OCI-LY1 (cell line): ENCODE data around the gene BRINP1.

Experiments
- H2AFZ ChIP-seq: fragments of 200-600 bp; sonication (generic), shearing (Covaris generic); 2 replicates; pipeline ENCODE4 v1.6.0; 2014; ENCODE audit warnings: antibody characterized with exemption, mild to moderate bottlenecking, low read length
- H3F3A ChIP-seq: fragments of 200-600 bp; sonication (generic), shearing (Covaris generic); 2 replicates; pipeline ENCODE4 v1.6.0; 2014; ENCODE audit warnings: mild to moderate bottlenecking, antibody characterized with exemption, low read length, moderate library complexity; ENCODE audit not compliant: insufficient read depth
- H3K27ac ChIP-seq: fragments of 200-600 bp; sonication (generic); 2 replicates; pipeline ENCODE4 v1.5.1; 2014; ENCODE audit warnings: low read length, mixed run types, mild to moderate bottlenecking, low read depth; ENCODE audit not compliant: poor library complexity, severe bottlenecking
- H3K27me3 ChIP-seq: fragments of 200-600 bp; sonication (generic); 2 replicates; pipeline ENCODE4 v1.6.0; 2014; ENCODE audit warnings: antibody characterized with exemption, mild to moderate bottlenecking, low read length, moderate library complexity; ENCODE audit not compliant: insufficient read depth
- H3K36me3 ChIP-seq: fragments of 200-600 bp; sonication (generic); 2 replicates; pipeline ENCODE4 v1.6.1; 2014; ENCODE audit warnings: mild to moderate bottlenecking, antibody characterized with exemption, low read length, moderate library complexity, mixed read lengths; ENCODE audit not compliant: insufficient read depth
- H3K4me1 ChIP-seq: fragments of 200-600 bp; sonication (generic); 2 replicates; pipeline ENCODE4 v1.5.1; 2014; ENCODE audit warnings: mild to moderate bottlenecking, low read length, moderate library complexity; ENCODE audit not compliant: insufficient read depth, severe bottlenecking
- H3K4me2 ChIP-seq: fragments of 200-600 bp; sonication (generic), shearing (Covaris generic); 2 replicates; pipeline ENCODE4 v1.6.1; 2014; ENCODE audit warnings: low read length
- H3K4me3 ChIP-seq: fragments of 200-600 bp; sonication (generic); 2 replicates; pipeline ENCODE4 v1.5.1; 2014; ENCODE audit warnings: low read length, low read depth, mild to moderate bottlenecking, mixed read lengths; ENCODE audit not compliant: poor library complexity, severe bottlenecking
- H3K79me2 ChIP-seq: fragments of 200-600 bp; shearing (Covaris generic); 2 replicates; pipeline ENCODE4 v1.6.1; 2016; ENCODE audit warnings: mixed run types, low read length, mixed read lengths; ENCODE audit not compliant: insufficient read depth
- H3K9ac ChIP-seq: fragments of 200-600 bp; sonication (generic), shearing (Covaris generic); 2 replicates; pipeline ENCODE4 v1.6.1; 2014; ENCODE audit warnings: mild to moderate bottlenecking, low read length, mixed read lengths
- H3K9me2 ChIP-seq: fragments of 200-600 bp; sonication (generic), shearing (Covaris generic); 2 replicates; pipeline ENCODE4 v1.6.1; 2014; ENCODE audit warnings: low read depth, mild to moderate bottlenecking, low read length, mixed read lengths
- H3K9me3 ChIP-seq: fragments of 200-600 bp; shearing (Covaris generic); 2 replicates; pipeline ENCODE4 v1.6.1; 2014; ENCODE audit warnings: low read length, mixed read lengths
- H4K20me1 ChIP-seq: fragments of 200-600 bp; sonication (generic), shearing (Covaris generic); 2 replicates; pipeline ENCODE4 v1.6.0; 2016; ENCODE audit warnings: mild to moderate bottlenecking, low read length; ENCODE audit not compliant: insufficient read depth
- EZH2 ChIP-seq: fragments of 200-600 bp; sonication (generic), shearing (Covaris generic); IDR thresholded peaks from 2 replicates; pipeline ENCODE4 v1.8.0; 2017; ENCODE audit warnings: borderline replicate concordance, mixed run types, mild to moderate bottlenecking, antibody characterized with exemption, low read length, moderate library complexity, mixed read lengths
- TF ChIP-seq, protein P1 (sequence below): fragments of 200-600 bp; sonication (generic), shearing (Covaris generic); IDR thresholded peaks from 2 replicates; pipeline ENCODE4 v1.5.1; 2017; ENCODE audit warnings: mild to moderate bottlenecking, antibody characterized with exemption, low read length, moderate library complexity, mixed read lengths

Gene BRINP1

DNA sequence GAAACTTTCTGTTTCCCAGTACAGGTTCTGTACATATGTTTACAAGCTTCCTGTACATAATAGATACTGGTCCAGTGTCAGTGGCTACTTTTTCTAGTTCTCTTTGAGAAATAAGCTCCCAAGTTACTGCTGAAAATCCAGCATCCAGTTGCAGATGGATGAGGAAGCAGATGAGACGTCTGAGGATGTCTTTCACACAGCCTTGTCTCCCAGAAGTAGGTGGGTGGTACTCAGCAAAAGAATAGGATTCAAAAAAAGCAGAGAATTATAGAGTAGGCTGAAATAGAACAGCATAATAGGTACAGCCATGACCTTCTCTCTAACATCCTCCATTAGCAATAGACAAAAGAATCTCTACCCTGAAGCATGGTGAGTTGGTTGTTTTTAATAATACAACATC, 77.7 kb downstream of the BRINP1 start:
- no peak for TF ChIP-seq EZH2
- TF ChIP-seq, protein P1, sequence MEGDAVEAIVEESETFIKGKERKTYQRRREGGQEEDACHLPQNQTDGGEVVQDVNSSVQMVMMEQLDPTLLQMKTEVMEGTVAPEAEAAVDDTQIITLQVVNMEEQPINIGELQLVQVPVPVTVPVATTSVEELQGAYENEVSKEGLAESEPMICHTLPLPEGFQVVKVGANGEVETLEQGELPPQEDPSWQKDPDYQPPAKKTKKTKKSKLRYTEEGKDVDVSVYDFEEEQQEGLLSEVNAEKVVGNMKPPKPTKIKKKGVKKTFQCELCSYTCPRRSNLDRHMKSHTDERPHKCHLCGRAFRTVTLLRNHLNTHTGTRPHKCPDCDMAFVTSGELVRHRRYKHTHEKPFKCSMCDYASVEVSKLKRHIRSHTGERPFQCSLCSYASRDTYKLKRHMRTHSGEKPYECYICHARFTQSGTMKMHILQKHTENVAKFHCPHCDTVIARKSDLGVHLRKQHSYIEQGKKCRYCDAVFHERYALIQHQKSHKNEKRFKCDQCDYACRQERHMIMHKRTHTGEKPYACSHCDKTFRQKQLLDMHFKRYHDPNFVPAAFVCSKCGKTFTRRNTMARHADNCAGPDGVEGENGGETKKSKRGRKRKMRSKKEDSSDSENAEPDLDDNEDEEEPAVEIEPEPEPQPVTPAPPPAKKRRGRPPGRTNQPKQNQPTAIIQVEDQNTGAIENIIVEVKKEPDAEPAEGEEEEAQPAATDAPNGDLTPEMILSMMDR: no peak
- Histone ChIP-seq H3K9me2 (no peaks in the 10 kb centered on the region), H3F3A (no peaks in the 10 kb centered on the region)

DNA sequence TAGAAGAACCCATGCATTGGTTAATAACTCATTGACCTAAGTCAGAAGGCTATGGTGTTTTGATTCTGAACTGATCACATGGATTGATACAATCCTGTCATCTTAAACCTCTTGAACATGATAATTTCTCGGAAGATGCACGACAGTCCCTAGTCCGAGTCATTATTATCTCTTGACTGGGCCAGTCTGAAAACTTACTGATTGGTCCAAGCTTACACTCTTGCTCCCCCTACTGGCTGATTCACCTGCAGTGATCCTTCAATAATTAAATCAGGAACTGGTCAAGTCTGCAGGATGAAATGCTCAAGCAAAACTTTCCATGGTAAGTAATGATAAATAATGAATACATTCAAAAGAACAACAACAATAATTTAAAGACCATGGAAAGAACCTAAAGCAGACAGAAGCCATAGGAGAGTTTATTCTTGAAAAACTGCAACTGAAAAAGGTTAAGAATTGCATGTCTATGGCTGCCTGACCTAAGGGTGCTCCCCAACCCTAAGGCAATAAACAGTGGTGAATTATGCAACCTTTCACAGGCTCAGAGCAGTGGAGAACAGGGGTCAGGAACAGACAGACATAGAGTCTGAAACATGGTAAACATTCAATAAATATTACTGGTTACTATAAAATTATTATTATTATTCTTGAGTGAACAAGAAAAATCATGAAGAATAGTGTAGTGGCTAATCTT, 79.3 kb downstream of the BRINP1 start:
- Histone ChIP-seq H3F3A (no peaks in the 10 kb centered on the region), H4K20me1 (no peaks in the 10 kb centered on the region)

More for the DNA sequence above, 77.7 kb downstream of the BRINP1 start:
- Histone ChIP-seq H3K4me2 (no peak overlapping the region), H3K27ac (no peak overlapping the region), H2AFZ (no peak overlapping the region), H3K36me3 (no peaks in the 10 kb centered on the region), H3K4me1 (no peaks in the 10 kb centered on the region), H3K9ac (no peak overlapping the region), H4K20me1 (no peaks in the 10 kb centered on the region), H3K9me3 (no peaks in the 10 kb centered on the region), H3K4me3 (no peak overlapping the region), H3K27me3 (no peaks in the 10 kb centered on the region), H3K79me2 (no peaks in the 10 kb centered on the region)

DNA sequence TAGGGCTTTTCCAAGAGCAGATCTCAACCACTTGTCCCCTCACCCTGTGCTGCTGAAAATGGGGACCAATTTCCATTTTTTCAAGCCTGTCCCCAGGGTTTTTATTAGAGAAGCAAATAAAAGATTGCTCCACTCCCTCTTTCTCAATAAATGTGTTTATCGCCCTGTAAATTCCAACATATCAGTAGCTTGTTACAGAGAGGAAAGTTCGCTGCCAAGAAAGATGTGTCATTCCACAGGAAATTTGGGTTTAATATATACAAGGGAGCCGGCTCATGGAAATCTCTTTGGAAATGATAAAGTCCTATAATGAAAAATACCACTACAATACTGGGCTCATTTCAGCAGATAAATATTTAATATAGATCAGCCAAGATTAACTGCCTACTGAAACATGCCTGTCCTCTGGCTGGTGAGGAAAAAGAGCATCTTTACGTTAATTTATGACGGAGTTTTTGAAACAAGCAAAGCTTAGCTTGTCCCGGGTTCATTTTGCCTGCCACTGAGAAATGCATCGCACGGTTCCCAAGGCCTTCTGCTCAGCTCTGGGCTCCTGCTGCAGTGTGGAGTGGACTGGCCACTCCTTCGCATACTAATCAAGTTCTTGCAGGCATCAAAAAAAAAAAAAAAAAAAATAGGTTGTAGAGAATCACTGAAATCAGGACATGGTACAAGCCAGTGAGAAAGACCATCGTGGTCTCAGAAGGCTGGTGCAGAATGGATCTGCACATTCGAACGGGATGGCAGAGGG, 84.5 kb downstream of the BRINP1 start:
- Histone ChIP-seq H4K20me1 (no peaks in the 10 kb centered on the region), H3K9me3 (no peaks in the 10 kb centered on the region), H3K79me2 (no peaks in the 10 kb centered on the region), H3K9ac (no peak overlapping the region), H3K27ac (no peak overlapping the region), H3F3A (no peaks in the 10 kb centered on the region), H3K27me3 (no peaks in the 10 kb centered on the region), H3K4me1 (no peaks in the 10 kb centered on the region), H2AFZ (no peak overlapping the region), H3K4me2 (no peak overlapping the region), H3K9me2 (no peaks in the 10 kb centered on the region), H3K4me3 (no peak overlapping the region), H3K36me3 (no peaks in the 10 kb centered on the region)
- TF ChIP-seq, protein P1: no peak
- TF ChIP-seq EZH2: no peak

More for the DNA sequence above, 79.3 kb downstream of the BRINP1 start:
- Histone ChIP-seq H3K4me3 (no peak overlapping the region), H2AFZ (no peak overlapping the region), H3K79me2 (no peaks in the 10 kb centered on the region), H3K36me3 (no peaks in the 10 kb centered on the region), H3K27me3 (no peaks in the 10 kb centered on the region), H3K9ac (no peak overlapping the region), H3K27ac (no peak overlapping the region), H3K4me1 (no peaks in the 10 kb centered on the region), H3K9me3 (no peaks in the 10 kb centered on the region), H3K4me2 (no peak overlapping the region), H3K9me2 (no peaks in the 10 kb centered on the region)
- no peak for TF ChIP-seq EZH2
- TF ChIP-seq, protein P1: peak; percentile 92
